Type B pancreatic cell (in vitro differentiated cells): ENCODE results near the gene OR10H4. TPM values are rescaled to one million over a fixed set of nuclear protein-coding genes. Genes with fewer than 3 reads are reported as not detected.
"Not testable (repeated sequence)": the region's sequence is repeated elsewhere in the genome, so short reads cannot be mapped to it uniquely, and the experiment has no call there.

ENCODE experiments used
- DNase-seq: peaks from one replicate; pipeline ENCODE4 v3.0.0; 2021; ENCODE audit warnings: mixed read lengths; ENCODE audit not compliant: unreplicated experiment; ENCODE audit errors: extremely low spot score
- H3K27ac Mint-ChIP-seq: 2 replicates; pipeline ENCODE4 v1.8.0; 2021; ENCODE audit warnings: mild to moderate bottlenecking, mixed read lengths
- H3K27me3 Mint-ChIP-seq: 2 replicates; pipeline ENCODE4 v1.8.0; 2021; ENCODE audit warnings: mixed read lengths
- H3K36me3 Mint-ChIP-seq: 2 replicates; pipeline ENCODE4 v1.8.0; 2021; ENCODE audit warnings: mixed read lengths
- H3K4me1 Mint-ChIP-seq: one replicate; pipeline ENCODE4 v1.8.0; 2021; ENCODE audit warnings: mixed read lengths; ENCODE audit not compliant: unreplicated experiment
- H3K4me3 Mint-ChIP-seq: 2 replicates; pipeline ENCODE4 v1.8.0; 2021; ENCODE audit warnings: mild to moderate bottlenecking, mixed read lengths
- H3K9me3 Mint-ChIP-seq: 2 replicates; pipeline ENCODE4 v1.8.0; 2021; ENCODE audit warnings: mixed read lengths
- CTCF ChIP-seq: fragments of 200-600 bp; sonication (generic); conservative IDR thresholded peaks from 2 replicates; pipeline ENCODE4 v1.5.0; 2021; ENCODE audit warnings: antibody characterized with exemption, mild to moderate bottlenecking
- long read RNA-seq: library from polyadenylated mRNA; unstranded; transcript quantifications from one replicate; pipeline ENCODE4 v2.0.0, GENCODE V29; 2020
- total RNA-seq: library from RNA; stranded (reverse); gene quantifications from 2 replicates; pipeline ENCODE4 v1.2.1, GENCODE V29; 2021; ENCODE audit warnings: low replicate concordance

OR10H4 gene
- not detected in 2 replicates for total RNA-seq
- long read RNA-seq = 0 reads

- no peaks in the 10 kb centered on the region for H3K27me3 Mint-ChIP-seq
- H3K9me3 Mint-ChIP-seq = peaks cover 16% of the 10 kb centered on the region
- no peak within 1 kb of the TSS for H3K4me3 Mint-ChIP-seq
- DNase-seq = no peak
- no peaks in the 10 kb centered on the region for H3K4me1 Mint-ChIP-seq
- no peak within 1 kb of the TSS for H3K27ac Mint-ChIP-seq
- no peaks in the 10 kb centered on the region for H3K36me3 Mint-ChIP-seq
- no peak for TF ChIP-seq CTCF
Observed at GRCh38 chr19:15948223-15949058, at the start of gene OR10H4. TSS of gene OR10H4 (plus strand) at chr19:15949008. CDS start at chr19:15949008, 0 bp downstream.

- H3K27ac Mint-ChIP-seq, H3K4me3 Mint-ChIP-seq, H3K27me3 Mint-ChIP-seq, DNase-seq, H3K36me3 Mint-ChIP-seq, H3K4me1 Mint-ChIP-seq: not testable (repeated sequence)
- peaks cover 13% of the 10 kb centered on the region for H3K9me3 Mint-ChIP-seq
Observed at GRCh38 chr19:15899561-15899960, 49.2 kb upstream of the OR10H4 start.

- not testable (repeated sequence) for H3K27ac Mint-ChIP-seq, H3K4me3 Mint-ChIP-seq, H3K36me3 Mint-ChIP-seq, DNase-seq, H3K4me1 Mint-ChIP-seq, H3K27me3 Mint-ChIP-seq
- H3K9me3 Mint-ChIP-seq = peaks cover 11% of the 10 kb centered on the region
Observed at GRCh38 chr19:15900032-15900431, 48.8 kb upstream of the OR10H4 start.

GRCh38 chr19:15900504-15900903, 48.3 kb upstream of the OR10H4 start:
- H3K9me3 Mint-ChIP-seq = peaks cover 9% of the 10 kb centered on the region
- no peak overlapping the region for H3K27ac Mint-ChIP-seq
- no peaks in the 10 kb centered on the region for H3K27me3 Mint-ChIP-seq
- no peaks in the 10 kb centered on the region for H3K4me1 Mint-ChIP-seq
- peaks cover 4% of the 10 kb centered on the region for H3K36me3 Mint-ChIP-seq
- TF ChIP-seq CTCF = no peak
- H3K4me3 Mint-ChIP-seq = no peak overlapping the region
- DNase-seq = no peak

GRCh38 chr19:15902254-15902653, 46.6 kb upstream of the OR10H4 start:
- Mint-ChIP-seq H3K9me3 (peaks cover 4% of the 10 kb centered on the region), H3K27me3 (no peaks in the 10 kb centered on the region), H3K4me1 (no peaks in the 10 kb centered on the region), H3K36me3 (no peaks in the 10 kb centered on the region), H3K27ac (no peak overlapping the region), H3K4me3 (no peak overlapping the region)
- no peak for TF ChIP-seq CTCF
- no peak for DNase-seq

GRCh38 chr19:15902898-15903297, 45.9 kb upstream of the OR10H4 start:
- H3K27me3 Mint-ChIP-seq, H3K27ac Mint-ChIP-seq, DNase-seq, H3K4me3 Mint-ChIP-seq, H3K9me3 Mint-ChIP-seq, H3K4me1 Mint-ChIP-seq, H3K36me3 Mint-ChIP-seq: not testable (repeated sequence)

GRCh38 chr19:15905026-15905425, 43.8 kb upstream of the OR10H4 start:
- H3K9me3 Mint-ChIP-seq = peaks cover 4% of the 10 kb centered on the region
- H3K27me3 Mint-ChIP-seq = no peaks in the 10 kb centered on the region
- no peaks in the 10 kb centered on the region for H3K4me1 Mint-ChIP-seq
- no peak overlapping the region for H3K4me3 Mint-ChIP-seq
- no peak overlapping the region for H3K27ac Mint-ChIP-seq
- TF ChIP-seq CTCF = no peak
- no peaks in the 10 kb centered on the region for H3K36me3 Mint-ChIP-seq
- DNase-seq = no peak
